B cell (primary cell): Measurements from ENCODE around the gene STX5. TPM values are rescaled to one million over a fixed set of nuclear protein-coding genes. Genes with fewer than 3 reads are reported as not detected.

Experiments
- ATAC-seq: fragments of 200-7000 bp; cut with Tn5 transposase; one replicate; pipeline ENCODE4 v1.10.0; 2021; ENCODE audit warnings: low read depth, mild to moderate bottlenecking, moderate number of reproducible peaks, moderate library complexity
- CTCF ChIA-PET: fragments of 350-600 bp; sonication (Branson Sonifier 250); formaldehyde crosslinking; loops from one replicate; lab custom pipeline; 2021; ENCODE audit warnings: antibody characterized with exemption, inconsistent platforms; lab: Charles Lee
- POLR2A ChIA-PET: fragments of 350-600 bp; sonication (Branson Sonifier 250); formaldehyde crosslinking; loops from one replicate; lab custom pipeline; 2021; ENCODE audit warnings: antibody characterized with exemption; lab: Charles Lee
- DNase-seq: peaks from one replicate; pipeline ENCODE4 v3.0.0; 2013
- H2AFZ ChIP-seq: 2 replicates; pipeline ENCODE4 v1.6.1; 2012; ENCODE audit warnings: mild to moderate bottlenecking, low read depth, low read length; ENCODE audit not compliant: insufficient read depth, poor library complexity, severe bottlenecking
- H3K27ac ChIP-seq, 2 donors: 1 replicate in 1 of 2; 2 replicates in 1 of 2; pipeline ENCODE4 v1.5.1; 2012 to 2013; ENCODE audit warnings: low read length in 2 of 2, mild to moderate bottlenecking in 2 of 2, moderate library complexity in 1 of 2
- H3K27me3 ChIP-seq, 4 experiments: fragments of 200-600 bp in 1 of 4; sonication (generic) in 1 of 4; replicated peaks in 1 of 4; 1 replicate in 2 of 4; 2 replicates in 2 of 4; pipeline versions ENCODE4 v1.6.1 to v1.7.0; 2013 to 2016; ENCODE audit warnings: low read length in 3 of 4, mild to moderate bottlenecking in 2 of 4, mixed read lengths in 1 of 4, moderate library complexity in 1 of 4; ENCODE audit not compliant: insufficient read depth in 4 of 4, control insufficient read depth in 3 of 4; ENCODE audit errors: control extremely low read depth in 1 of 4
- H3K36me3 ChIP-seq, 2 experiments: replicated peaks in 1 of 2; 1 replicate in 1 of 2; 2 replicates in 1 of 2; pipeline versions ENCODE4 v1.6.1 to v1.7.1; 2013; ENCODE audit warnings: low read length in 1 of 2; ENCODE audit not compliant: insufficient read depth in 2 of 2, control insufficient read depth in 1 of 2; ENCODE audit errors: control extremely low read depth in 1 of 2, extremely low read depth in 1 of 2
- H3K4me1 ChIP-seq, 2 donors: fragments of 200-600 bp in 1 of 2; sonication (generic) in 1 of 2; 1 replicate in 1 of 2; 2 replicates in 1 of 2; pipeline versions ENCODE4 v1.5.1 to v1.6.1; 2013 to 2017; ENCODE audit warnings: low read length in 2 of 2; ENCODE audit not compliant: control insufficient read depth in 2 of 2, insufficient read depth in 2 of 2
- H3K4me2 ChIP-seq: replicated peaks from 2 replicates; pipeline ENCODE3; 2012; ENCODE audit warnings: mild to moderate bottlenecking, low read depth, low read length; ENCODE audit not compliant: poor library complexity, severe bottlenecking
- H3K4me3 ChIP-seq, 5 experiments: fragments of 200-600 bp in 1 of 5; sonication (generic) in 1 of 5; 1 replicate in 3 of 5; 2 replicates in 2 of 5; pipeline versions ENCODE4 v1.5.1 to v1.7.0; 2011 to 2016; ENCODE audit warnings: low read length in 4 of 5, mild to moderate bottlenecking in 4 of 5, low read depth in 2 of 5, control low read depth in 1 of 5, moderate library complexity in 1 of 5; ENCODE audit not compliant: insufficient read depth in 1 of 5; ENCODE audit errors: control extremely low read depth in 1 of 5, extremely low read depth in 1 of 5
- H3K79me2 ChIP-seq: fragments of 200-600 bp; sonication (generic); one replicate; pipeline ENCODE4 v1.6.0; 2016; ENCODE audit warnings: low read length; ENCODE audit not compliant: control insufficient read depth, insufficient read depth
- H3K9ac ChIP-seq: fragments of 200-600 bp; sonication (generic); 2 replicates; pipeline ENCODE4 v1.6.1; 2017; ENCODE audit warnings: mild to moderate bottlenecking, low read length, moderate library complexity
- H3K9me3 ChIP-seq, 3 donors: one replicate each; pipeline versions ENCODE4 v1.6.1 to v1.7.1; 2013; ENCODE audit warnings: low read length in 2 of 3; ENCODE audit not compliant: control insufficient read depth in 2 of 3, insufficient read depth in 1 of 3; ENCODE audit errors: control extremely low read depth in 1 of 3
- H4K20me1 ChIP-seq: 2 replicates; pipeline ENCODE4 v1.6.0; 2012; ENCODE audit warnings: mild to moderate bottlenecking, low read length; ENCODE audit not compliant: insufficient read depth, control insufficient read depth, poor library complexity, severe bottlenecking
- H3K27ac Mint-ChIP-seq: one replicate; pipeline ENCODE4 v1.8.0; 2021; ENCODE audit warnings: mixed read lengths
- H3K27me3 Mint-ChIP-seq: one replicate; pipeline ENCODE4 v1.8.0; 2021; ENCODE audit warnings: mixed read lengths
- H3K4me1 Mint-ChIP-seq: one replicate; pipeline ENCODE4 v1.8.0; 2021; ENCODE audit warnings: mixed read lengths
- H3K4me3 Mint-ChIP-seq: one replicate; pipeline ENCODE4 v1.8.0; 2021; ENCODE audit warnings: mixed read lengths
- H3K9me3 Mint-ChIP-seq: one replicate; pipeline ENCODE4 v1.8.0; 2022; ENCODE audit warnings: mixed read lengths; ENCODE audit not compliant: insufficient read depth
- EZH2 ChIP-seq: IDR thresholded peaks from 2 replicates; pipeline ENCODE4 v1.6.1; 2012; ENCODE audit warnings: borderline replicate concordance, low read depth, mild to moderate bottlenecking, moderate library complexity, low read length; ENCODE audit not compliant: insufficient read depth, poor library complexity, severe bottlenecking
- WGBS: methylation state at CpG from one replicate; pipeline ENCODE4 v1.1.5; 2013; ENCODE audit warnings: missing lambda C conversion rate; ENCODE audit not compliant: insufficient coverage; 5-methylcytosine and 5-hydroxymethylcytosine counted together
- intact Hi-C: fragments of 100-400 bp; cut with micrococcal nuclease; formaldehyde crosslinking; loops from one replicate; pipeline ENCODE4 v1.10.0; 2022
- polyA plus RNA-seq: library from polyadenylated mRNA; depleted of rRNA; stranded (reverse); fragments of >200 nt; gene quantifications from 2 replicates; pipeline ENCODE4 v1.2.3, GENCODE V29; 2012
- total RNA-seq, 2 donors: library from RNA; stranded (reverse); fragments of 120-200 nt in 1 of 2; gene quantifications; 1 replicate in 1 of 2; 2 replicates in 1 of 2; pipeline versions ENCODE4 v1.2.3 to v1.2.4, GENCODE V29; 2013 to 2022
- TF ChIP-seq, protein P1 (sequence below): fragments of 200-600 bp; IDR thresholded peaks from one replicate; pipeline ENCODE4 v1.8.0; 2022; ENCODE audit warnings: antibody characterized with exemption, mild to moderate bottlenecking

STX5 gene
- total and polyA plus RNA-seq, 2 donors (not counting 1 experiment from before 2014, with no cell fraction given): 41.0 to 99.1 TPM

DNA sequence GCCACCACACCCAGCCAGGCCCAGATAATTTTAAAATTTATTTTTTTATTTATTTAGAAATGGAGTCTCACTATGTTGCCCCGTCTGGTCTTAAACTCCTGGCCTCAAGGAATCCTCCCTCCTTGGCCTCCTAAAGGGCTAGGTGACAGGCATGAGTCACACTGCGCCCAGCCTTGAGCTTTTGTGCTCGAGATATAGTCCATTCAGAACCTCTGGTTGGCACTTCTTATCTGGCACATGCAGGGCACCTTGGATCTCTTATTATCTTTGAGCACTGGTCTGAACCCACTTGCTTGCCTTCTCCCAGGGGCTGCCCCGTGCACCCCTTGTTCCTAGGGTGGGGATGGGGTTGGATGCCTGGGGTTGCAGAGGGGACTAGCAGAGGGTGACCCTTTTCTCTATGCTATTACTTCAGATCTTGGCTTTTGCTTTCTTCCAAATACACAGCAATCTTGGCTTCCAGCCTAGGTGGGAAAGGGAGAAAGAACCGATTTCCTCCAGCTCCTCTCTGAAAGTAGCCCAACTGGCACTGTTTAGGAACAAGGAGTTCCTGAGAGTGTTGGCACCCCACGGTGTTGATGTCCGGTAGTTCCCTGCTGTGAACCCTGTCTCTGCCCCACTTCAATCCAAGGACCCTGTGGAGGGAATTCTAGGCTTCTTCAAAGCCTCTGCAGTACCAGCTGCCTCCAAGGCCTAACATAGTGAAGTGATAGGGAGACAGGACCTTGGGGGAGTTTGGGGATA is 47.6 kb upstream of the STX5 start:
- peaks cover 0 to 23% of the 10 kb centered on the region in 2 experiments for H3K36me3 ChIP-seq

DNA sequence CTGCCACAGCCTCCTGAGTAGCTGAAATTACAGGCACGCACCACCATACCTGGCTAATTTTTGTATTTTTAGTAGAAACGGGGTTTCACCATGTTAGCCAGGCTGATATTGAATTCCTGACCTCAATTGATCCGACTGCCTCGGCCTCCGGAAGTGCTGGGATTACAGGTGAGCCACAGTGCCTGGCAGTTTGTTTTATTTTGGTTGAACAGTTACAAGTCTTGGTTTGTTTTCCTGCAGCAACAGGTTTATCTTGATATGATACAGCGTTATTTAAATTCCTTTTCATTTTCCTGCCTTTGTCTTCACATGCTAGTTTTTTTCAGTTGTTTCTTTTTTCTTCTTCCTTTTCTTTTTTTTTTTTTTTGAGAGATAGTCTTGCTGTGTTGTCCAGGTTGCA is 44.9 kb upstream of the STX5 start:
- H3K27ac Mint-ChIP-seq: no peak overlapping the region

More for the DNA sequence above, 47.6 kb upstream of the STX5 start:
- CTCF ChIA-PET: interaction anchor here (2.4 to 3.5 kb wide), 3 partner anchors 17 to 92 kb away, joined by 12 to 39 read pairs (median 24); partner anchors contain the start of genes TMEM179B and WDR74
- Histone ChIP-seq H2AFZ (peak overlapping the region; percentile 93), H3K27me3 (no peaks in the 10 kb centered on the region), H4K20me1 (peaks cover 25% of the 10 kb centered on the region), H3K4me3 (no peak overlapping the region), H3K9me3 (no peaks in the 10 kb centered on the region), H3K4me2 (peak overlapping the region; percentile 89), H3K27ac (peak overlapping the region; percentile 86 to 90), H3K4me1 (peaks cover 25 to 36% of the 10 kb centered on the region in 2 donors), H3K9ac (peak overlapping the region; percentile 89), H3K79me2 (peaks cover 40% of the 10 kb centered on the region)
- TF ChIP-seq, protein P1, sequence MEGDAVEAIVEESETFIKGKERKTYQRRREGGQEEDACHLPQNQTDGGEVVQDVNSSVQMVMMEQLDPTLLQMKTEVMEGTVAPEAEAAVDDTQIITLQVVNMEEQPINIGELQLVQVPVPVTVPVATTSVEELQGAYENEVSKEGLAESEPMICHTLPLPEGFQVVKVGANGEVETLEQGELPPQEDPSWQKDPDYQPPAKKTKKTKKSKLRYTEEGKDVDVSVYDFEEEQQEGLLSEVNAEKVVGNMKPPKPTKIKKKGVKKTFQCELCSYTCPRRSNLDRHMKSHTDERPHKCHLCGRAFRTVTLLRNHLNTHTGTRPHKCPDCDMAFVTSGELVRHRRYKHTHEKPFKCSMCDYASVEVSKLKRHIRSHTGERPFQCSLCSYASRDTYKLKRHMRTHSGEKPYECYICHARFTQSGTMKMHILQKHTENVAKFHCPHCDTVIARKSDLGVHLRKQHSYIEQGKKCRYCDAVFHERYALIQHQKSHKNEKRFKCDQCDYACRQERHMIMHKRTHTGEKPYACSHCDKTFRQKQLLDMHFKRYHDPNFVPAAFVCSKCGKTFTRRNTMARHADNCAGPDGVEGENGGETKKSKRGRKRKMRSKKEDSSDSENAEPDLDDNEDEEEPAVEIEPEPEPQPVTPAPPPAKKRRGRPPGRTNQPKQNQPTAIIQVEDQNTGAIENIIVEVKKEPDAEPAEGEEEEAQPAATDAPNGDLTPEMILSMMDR: no peak
- TF ChIP-seq EZH2: no peak
- no peak for ATAC-seq
- intact Hi-C loops: no loop called here
- H3K9me3 Mint-ChIP-seq: no peaks in the 10 kb centered on the region
- POLR2A ChIA-PET: interaction anchor here (0.6 kb wide), 1 partner anchor 59 kb away, joined by 6 read pairs; no protein-coding TSS in a partner anchor
- H3K4me3 Mint-ChIP-seq: peak overlapping the region; percentile 100
- WGBS: 100% methylated on average over 3 of the region's 7 CpGs
- peaks cover 38% of the 10 kb centered on the region for H3K4me1 Mint-ChIP-seq
- H3K27me3 Mint-ChIP-seq: no peaks in the 10 kb centered on the region
- H3K27ac Mint-ChIP-seq: peak overlapping the region; percentile 32
- DNase-seq: no peak

More for the DNA sequence above, 44.9 kb upstream of the STX5 start:
- peaks cover 10 to 16% of the 10 kb centered on the region in 2 donors for H3K4me1 ChIP-seq
- Mint-ChIP-seq H3K9me3 (no peaks in the 10 kb centered on the region), H3K27me3 (no peaks in the 10 kb centered on the region), H3K4me3 (no peak overlapping the region), H3K4me1 (peaks cover 13% of the 10 kb centered on the region)
- DNase-seq (no peak), ATAC-seq (no peak)
- TF ChIP-seq EZH2: no peak
- TF ChIP-seq, protein P1: no peak
- H3K27me3 ChIP-seq: no peaks in the 10 kb centered on the region
- no peaks in the 10 kb centered on the region for H3K9me3 ChIP-seq
- ChIA-PET POLR2A (interaction anchor here (0.7 kb wide), 1 partner anchor 475 kb away, joined by 3 read pairs; no protein-coding TSS in a partner anchor), CTCF (no interaction called here)
- H3K9ac ChIP-seq: no peak overlapping the region
- 98% methylated on average over 5 of the region's 6 CpGs for WGBS
- no peak overlapping the region for H3K27ac ChIP-seq
- H3K4me3 ChIP-seq: no peak overlapping the region
- peaks cover 14% of the 10 kb centered on the region for H3K79me2 ChIP-seq
- H3K36me3 ChIP-seq: peaks cover 0 to 2% of the 10 kb centered on the region in 2 experiments
- intact Hi-C loops: no loop called here
- H4K20me1 ChIP-seq: peaks cover 4% of the 10 kb centered on the region
- H3K4me2 ChIP-seq: no peak overlapping the region
- H2AFZ ChIP-seq: no peak overlapping the region
